Measurements from ENCODE around the gene GNG13.
"Not testable (repeated sequence)": the region's sequence is repeated elsewhere in the genome, so short reads cannot be mapped to it uniquely, and the experiment has no call there.

The GNG13 gene

DNA sequence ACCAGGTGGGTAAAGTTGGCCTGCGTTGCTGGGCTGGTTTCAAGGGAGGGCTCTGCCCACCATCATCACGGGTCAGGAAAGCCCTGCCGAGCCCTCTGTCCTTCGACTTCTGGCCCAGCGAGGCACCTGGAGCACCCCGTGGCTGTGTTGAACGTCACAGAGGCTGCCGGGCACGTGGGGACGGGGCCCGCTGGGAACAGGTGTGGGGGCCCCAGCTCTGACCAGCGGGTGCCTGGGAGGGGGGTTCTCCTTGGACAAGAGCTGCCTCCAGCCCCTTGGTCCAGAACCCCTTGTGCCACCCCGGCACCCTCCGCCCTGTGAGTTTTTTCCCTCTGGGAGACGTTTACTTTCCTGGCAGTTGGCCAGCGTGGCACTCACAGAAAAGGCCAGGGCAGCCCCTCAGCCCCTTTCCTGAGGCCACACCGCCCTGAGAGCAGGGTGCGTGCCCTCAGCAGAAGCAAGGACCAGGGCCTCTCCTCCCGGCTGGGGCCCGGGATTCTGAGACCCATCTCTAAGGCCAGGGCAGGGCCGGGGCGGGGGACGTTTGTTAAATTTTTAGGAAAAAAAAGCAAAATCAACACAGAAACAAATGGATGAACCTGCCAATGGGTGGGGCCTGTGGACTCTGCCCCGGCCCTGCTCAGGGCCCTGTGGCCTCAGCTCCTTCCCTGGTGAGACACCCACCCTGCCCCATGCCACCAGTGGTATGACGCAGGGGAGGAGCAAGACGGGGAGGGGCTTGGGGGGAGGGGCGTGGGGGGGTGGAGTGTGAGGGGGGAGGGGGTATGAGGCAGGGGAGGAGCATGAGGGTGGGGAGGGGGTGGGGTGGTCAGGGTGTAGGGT lies 31.3 kb upstream of the GNG13 start:
- no peak for DNase-seq (ENCODE audit: low spot score)

DNA sequence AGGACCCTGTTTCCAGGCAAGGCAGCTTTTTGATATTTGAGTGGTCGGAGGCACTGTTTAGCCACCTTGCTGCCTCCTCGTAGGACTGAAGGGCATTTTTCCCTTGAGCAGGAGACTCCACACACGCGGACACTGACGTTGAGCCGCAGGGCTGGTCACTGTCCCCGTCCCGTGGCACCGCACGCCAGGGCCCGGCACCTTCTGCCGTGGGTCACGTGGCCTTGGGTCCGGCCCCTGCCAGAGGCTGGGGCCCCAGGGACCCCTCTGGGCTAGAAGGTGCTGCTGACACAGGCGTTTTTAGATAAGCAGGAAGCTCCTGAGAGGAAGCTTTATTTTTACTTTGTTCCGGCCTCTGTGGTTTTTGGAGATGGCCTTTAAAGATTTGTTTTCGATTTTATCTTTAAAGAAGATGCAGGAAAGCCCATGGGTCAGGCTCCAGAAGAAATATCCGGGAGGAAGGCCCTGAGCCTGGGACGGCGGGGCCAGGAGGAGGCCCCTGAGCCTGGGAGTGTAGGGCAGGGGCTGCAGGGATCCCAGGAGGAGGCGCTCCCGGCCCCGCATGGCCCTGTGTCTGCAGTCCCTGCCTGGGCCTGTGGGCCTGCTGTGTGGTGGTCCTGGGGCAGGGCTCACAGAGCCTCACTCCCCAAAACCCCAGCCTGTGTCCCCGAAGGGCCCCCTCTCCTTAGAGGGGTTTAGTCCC lies 30.5 kb upstream of the GNG13 start:
- no peak for DNase-seq (ENCODE audit: low spot score)

DNA sequence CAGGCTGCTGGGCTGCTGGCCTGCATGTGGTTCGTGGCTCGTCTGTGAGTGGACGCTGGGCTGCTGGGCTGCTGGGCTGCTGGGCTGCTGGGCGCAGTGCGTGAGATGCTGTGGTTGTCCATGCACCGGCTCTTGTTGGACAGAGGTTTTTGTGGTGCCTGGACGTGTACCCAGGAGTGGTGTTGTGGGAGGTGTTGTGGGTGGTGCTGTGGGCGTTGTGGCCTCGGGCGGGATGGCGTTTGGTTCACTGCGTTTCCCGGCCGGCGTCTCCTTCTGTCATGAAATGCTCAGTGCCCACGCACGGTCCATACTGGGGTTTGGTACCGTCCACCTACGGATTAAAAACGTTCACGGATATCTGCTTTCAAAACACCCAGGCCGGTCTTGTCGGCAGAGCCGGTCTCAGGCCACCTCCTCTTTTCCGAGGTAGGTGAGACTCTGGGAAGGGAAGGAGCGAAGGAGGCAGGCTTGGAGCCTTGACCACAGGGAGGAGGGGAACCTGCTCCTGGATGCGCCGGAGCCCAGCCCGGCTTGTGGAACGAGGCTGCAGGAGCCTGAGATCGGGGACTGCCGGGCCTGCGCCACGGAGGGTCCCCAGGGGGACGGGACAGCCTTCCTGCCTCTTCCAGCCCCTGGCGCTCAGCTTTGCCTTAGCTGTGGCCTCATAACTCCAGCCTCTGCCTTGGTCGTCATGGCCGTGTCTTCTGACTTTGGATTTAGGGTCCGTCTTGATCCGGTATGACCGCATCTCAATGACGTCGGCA lies 29.8 kb upstream of the GNG13 start:
- DNase-seq (ENCODE audit: low spot score): no peak

DNA sequence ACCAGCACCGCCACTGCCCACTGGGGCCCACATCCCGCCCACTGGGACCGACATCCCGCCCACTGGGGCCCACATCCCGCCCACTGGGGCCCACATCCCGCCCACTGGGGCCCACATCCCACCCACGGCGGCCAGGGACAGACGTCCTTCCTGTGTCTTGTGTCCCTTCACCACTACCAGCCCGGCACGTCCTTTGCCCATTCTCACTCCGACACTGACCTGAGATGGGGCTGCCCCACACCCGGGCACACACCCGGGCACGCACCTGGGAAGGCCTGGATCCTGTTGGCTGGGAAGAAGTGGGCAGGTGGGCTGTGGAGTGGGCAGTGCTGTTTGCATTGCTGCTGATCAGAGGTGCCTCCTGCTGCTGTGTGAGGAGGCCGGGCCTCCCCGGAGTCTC lies 28.4 kb upstream of the GNG13 start:
- DNase-seq (ENCODE audit: low spot score): no peak

DNA sequence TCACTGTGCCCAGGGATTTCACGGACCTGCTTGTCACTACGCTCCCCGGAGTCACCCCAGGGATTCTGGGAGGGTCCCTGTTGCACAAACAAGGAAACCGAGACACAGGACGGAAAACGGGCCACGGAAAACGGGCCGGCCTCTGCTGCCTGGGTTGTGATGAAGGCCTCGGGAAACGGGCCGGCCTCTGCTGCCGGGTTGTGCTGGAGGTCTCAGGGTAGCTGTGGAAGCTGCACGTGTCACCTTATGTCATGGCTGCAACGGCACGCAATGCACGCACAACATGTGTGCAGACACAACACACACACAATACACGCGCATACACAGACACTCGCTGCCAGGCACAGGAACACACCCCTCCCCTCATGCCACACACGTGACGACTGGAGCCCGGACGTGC lies 27.0 kb upstream of the GNG13 start:
- DNase-seq (ENCODE audit: low spot score): no peak

DNA sequence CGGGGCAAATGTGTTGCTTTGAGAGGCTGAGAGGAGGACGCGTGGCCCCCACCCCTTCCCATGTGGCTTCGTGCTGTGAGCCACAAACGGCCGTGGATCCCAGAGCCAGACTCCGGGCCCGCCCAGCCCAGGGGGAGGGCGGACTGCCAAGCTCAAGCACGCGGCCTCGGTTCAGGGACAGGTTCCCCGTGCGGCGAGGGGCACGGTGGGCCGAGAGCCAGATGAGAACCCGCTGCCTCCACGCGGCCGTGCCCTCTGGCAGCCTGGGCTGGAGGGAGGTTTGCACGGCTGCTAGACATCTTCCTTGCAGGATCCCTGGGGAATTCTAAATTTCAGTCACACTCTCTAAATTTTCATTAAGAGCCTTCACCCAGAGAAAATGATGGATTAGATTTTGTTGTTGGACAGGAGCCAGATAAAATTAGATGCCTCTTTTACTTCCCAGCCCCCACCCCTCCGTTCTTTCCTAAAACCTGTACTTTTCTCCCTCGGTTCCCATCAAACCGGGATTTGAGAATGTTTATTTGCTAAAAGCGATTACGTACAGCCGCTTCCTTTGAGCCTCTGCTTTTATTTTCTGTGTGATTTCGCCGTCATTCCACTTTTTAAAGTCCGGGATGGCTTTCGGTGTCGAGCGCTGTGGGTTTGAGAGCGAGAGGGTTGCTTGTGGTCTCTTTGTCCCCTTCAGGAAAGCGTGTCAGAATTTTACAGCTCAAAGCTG lies 25.0 kb upstream of the GNG13 start:
- no peak for DNase-seq (ENCODE audit: low spot score)

DNA sequence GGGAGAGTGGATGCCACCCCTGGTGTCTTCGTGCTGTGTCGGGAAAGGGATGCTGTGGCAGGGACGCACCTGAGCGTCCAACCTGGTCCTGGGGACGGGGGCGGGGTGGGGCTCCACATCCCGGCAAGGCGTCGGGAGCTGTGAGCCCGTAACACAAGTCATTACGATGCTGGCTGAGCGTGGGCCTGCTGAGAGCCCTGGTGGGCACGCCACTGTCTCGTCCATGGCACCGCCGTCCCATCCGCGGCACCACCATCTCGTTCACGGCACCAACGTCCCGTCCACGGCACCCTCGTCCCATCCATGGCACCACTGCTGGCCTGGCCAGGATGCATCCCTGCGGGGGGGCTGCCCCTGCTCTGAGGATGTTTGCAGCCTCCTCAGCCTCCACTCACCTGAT lies 24.1 kb upstream of the GNG13 start:
- no peak for DNase-seq (ENCODE audit: low spot score)

DNA sequence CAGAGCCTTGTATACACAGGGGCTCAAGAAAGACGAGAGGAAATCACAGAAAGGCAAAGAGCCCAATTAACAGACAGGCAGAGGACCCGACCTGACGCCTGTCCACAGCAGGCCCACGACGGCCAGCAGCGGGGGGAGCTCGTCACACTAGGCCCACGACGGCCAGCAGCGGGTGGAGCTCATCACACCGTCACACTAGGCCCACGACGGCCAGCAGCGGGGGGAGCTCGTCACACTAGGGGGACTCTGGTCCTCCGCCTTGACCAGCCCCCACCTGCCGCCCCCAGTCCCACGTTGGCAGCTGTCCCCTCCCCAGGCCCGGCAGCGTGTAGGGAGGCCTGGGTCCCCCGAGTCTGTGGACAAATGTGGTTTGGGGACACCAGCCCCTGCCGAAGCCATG lies 23.7 kb upstream of the GNG13 start:
- DNase-seq (ENCODE audit: low spot score): no peak

DNA sequence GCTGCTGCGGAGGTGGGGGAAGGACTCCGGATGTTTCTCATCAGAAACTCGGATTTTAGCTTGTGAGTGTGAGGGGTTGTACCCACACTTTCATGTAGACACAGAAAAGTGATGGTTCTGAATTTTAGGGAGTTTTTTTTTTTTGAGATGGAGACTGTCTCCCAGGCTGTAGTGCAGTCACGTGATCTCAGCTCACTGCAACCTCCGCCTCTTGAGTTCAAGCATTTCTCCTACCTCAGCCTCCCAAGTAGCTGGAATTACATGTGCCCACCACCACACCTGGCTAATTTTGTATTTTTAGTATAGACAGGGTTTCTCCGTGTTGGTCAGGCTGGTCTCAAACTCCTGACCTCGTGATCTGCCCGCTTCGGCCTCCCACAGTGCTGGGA lies 22.4 kb upstream of the GNG13 start:
- no peak for DNase-seq (ENCODE audit: low spot score)

DNA sequence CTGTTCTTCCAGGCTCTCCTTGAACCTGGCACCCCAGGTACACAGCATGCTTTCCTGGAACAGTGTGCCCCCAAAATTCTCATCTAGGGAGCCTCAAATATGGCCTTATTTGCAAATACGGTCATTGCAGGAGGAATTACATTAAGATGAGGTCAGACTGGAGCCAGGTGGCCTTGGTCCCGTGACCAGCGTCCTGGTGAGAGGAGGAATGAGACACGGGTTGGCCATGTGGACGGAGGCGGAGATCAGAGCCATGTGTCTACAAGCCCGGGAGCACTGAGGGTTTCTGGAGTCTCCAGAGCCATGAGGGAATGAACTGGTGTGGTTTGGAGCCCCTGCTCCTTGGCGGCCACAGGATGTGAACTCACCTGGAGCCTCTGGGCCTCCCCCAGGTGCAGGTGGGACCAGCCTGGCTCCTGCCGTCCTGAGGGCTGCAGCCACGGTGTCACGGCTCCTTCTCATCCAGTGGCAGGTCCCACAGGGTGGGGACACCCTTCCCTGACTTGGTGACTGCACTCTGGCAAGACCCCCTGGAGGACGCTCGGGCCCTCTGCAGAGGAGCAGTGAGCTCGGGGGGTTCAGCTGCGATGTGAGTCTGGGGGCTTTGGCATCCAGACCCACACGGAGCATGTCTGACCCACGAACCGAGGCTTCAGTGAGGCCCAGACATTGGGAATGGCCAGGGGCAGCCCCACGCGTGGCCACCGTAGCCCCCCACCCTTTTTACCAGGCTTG lies 21.8 kb upstream of the GNG13 start:
- DNase-seq (ENCODE audit: low spot score): no peak

DNA sequence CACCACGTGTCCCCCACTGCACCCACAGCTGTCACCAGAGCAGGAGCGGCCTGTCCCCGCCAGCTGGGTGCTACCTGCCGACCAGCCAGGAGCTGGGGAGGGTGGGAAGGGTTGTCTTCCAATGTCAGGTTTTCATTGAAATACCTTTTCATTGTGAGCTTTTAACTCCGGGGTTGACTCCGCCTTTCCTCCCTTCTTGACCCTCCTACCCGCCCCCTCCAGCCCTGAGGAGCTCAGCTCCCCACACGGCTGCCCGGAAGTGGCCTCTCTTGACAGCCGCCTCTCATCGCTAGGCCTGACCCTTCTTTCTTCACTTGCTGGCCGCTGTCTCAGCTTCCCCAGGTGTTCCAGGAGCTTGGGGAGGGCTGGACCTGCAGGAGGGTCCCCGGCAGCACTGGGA lies 21.2 kb upstream of the GNG13 start:
- no peak for DNase-seq (ENCODE audit: low spot score)

DNA sequence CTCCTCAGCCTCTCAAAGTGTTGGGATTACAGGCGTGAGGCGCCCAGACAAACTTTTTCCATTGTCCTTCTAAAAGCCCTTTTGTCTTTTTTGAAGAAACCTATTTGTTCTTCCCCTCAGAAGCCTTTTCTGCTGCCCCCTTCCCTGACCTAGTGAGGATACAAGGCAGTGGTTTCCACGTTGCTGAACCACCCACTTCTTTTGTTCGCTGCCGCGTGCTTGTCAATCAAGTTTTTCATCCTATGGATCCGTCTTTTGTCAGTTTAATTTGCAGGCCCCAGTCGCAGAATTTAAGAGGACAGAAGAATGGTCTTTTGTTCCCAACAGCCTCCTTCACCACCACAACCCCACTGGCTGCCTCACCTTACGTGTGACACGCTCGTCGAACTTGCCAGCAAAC lies 20.2 kb upstream of the GNG13 start:
- no peak for DNase-seq (ENCODE audit: low spot score)

DNA sequence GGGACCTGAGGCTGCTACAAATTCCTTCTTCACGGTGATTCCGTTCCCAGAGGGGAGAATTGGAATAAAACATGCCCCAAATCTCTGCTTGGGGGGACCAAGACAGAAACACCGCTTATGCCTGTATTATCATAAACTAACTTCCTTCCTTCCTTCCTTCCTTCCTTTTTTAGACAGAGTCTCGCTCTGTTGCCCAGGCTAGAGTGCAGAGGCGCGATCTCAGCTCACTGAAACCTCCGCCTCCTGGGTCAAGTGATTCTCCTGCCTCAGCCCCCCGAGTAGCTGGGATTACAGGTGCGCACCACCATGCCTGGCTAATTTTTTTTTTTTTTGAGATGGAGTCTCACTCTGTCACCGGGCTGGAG lies 19.5 kb upstream of the GNG13 start:
- not testable (repeated sequence) for DNase-seq (ENCODE audit: low spot score)

DNA sequence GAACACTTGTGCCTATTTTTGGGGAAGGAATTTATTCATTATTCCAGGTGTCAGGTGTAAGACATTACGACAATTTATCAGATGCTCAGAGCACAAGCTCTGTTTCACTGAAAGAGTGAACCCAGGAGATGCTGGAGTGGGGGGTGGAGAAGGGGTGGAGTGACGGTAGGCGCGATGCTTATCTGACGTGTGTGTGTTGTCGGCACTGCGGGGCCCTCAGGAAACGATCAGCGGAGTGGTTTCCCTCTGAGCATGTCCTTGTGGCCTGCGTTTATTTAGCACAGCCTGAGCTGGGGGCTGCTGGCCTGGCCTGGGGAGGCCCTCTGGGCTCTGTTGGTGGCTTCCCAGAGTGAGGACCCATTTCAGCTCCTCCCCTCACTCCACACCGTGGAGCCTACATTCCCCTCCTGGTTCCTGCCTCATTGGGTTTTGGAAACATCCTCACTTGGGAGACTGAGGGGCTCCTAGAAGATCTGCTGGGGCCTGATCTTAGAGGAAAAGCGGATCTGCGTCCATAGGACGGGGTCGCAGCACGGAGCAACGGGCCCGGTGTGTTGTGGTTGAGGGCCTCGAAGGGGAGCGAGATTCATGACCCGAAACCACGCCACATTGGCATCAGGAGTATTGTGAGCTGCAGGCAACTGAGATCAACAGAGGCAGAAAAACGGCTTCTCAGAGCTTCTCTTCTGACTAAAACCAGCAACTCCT lies 19.0 kb upstream of the GNG13 start:
- DNase-seq (ENCODE audit: low spot score): no peak

DNA sequence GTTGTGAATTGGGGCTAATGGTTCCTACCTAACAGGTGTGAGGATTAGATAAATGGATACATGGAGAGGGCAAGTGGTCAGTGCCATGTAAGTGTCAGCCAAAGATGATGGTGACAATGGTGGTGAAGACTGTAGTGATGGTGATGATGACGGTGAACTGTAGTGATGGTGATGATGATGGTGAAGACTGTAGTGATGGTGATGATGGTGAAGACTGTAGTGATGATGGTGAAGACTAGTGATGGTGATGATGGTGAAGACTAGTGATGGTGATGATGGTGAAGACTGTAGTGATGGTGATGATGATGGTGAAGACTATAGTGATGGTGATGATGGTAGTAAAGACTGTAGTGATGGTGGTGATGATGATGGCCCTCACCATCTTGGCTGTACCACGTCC lies 18.1 kb upstream of the GNG13 start:
- DNase-seq (ENCODE audit: low spot score): no peak

DNA sequence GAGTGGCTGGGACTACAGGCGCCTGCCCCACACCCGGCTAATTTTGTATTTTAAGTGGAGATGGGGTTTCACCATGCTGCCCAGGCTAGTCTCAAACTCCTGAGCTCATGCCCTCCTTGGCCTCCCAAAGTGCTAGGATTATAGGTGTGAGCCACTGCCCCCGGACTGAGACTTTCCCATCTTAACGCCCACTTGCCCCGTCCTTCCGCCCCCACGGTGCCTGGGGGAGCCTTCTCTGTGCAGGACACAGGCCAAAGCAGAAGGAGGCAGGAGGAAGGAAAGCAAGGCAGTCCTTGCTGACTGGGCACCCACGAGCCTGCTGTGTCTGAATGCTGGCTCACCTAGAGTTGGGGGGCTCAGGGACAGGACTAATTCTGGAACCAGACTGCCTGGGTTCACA lies 17.6 kb upstream of the GNG13 start:
- DNase-seq (ENCODE audit: low spot score): no peak

DNA sequence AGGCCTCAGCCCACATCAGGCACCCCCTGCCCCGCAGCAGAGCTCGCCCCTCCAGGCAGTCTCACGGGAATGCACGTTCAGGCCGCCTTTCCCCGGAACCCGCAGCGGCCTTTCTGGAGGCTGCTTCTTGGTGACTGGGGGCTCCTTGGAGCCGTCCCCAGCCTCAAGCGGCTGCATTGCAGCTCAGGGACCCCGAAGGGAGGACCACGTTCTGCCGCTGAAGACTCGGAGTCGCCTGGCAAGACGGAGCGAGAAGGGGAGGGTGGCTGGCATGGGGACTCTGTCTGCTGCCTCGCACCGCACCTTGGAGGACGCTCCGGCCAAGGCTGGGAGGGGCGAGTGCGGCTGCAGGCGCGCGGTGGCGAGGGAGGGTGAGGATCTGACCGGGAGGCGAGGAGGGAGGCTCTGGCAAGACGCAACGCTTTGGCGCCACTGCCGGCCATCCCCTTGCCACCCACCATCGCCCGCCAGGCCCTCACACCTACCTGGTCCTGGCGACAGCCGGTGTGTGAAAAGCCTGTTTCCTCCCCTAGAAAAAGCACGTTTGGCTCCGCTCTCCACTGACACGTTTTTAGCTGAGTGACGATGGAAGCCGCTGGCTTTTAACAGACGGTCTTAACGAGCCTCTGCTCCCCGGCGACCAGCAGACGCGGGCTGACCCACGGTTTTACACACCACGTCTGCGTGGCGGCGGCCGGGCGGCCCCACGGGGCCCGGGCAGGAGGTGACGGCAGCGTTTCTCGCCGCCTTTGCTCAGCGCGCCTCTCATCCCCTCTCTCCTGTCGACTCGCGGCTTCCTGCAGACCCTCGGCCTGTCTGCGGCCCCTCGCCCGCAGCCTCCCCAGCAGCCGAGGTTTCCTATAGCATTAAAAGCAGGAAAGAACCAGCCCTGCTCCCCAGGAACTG lies 16.7 kb upstream of the GNG13 start:
- no peak for DNase-seq (ENCODE audit: low spot score)

DNA sequence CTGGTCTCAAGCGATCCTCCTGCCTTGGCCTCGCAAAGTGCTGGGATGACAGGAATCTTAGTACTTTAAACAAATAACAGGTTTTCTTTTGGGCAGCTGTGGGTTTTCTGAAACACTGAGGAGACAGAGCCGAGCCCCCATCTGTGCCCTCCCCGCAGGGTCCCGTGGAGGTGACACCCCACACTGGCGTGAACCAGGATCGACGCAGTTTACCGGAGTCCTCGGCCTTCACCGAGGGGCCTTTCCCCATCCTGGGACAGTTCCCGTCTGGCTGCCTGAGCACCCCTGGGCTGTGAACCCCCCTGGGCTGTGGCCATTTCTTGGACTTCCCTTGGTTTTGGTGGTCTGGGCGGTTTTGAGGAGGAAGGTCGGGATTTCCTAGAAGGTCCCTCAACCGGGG lies 15.3 kb upstream of the GNG13 start:
- no peak for DNase-seq (ENCODE audit: low spot score)

DNA sequence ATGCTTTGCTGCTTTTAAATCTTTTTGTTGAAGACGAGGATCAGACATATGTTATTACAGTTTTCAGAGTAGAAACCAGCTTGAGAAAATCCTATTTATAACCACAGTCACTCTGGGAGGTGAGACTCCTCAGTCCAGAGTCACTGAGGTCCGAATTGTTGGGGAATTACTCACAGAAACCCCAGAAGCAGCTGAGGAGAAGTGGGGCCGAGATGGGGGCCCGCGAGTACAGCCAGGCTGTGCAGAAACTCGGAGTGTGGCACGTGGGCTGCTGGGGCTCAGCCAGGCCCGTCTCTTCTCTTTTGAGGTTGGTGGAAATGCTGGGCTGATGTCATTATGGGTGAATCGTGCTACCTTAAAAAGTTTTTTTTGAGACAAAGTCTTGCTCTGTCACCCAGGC lies 14.4 kb upstream of the GNG13 start:
- DNase-seq (ENCODE audit: low spot score): no peak

DNA sequence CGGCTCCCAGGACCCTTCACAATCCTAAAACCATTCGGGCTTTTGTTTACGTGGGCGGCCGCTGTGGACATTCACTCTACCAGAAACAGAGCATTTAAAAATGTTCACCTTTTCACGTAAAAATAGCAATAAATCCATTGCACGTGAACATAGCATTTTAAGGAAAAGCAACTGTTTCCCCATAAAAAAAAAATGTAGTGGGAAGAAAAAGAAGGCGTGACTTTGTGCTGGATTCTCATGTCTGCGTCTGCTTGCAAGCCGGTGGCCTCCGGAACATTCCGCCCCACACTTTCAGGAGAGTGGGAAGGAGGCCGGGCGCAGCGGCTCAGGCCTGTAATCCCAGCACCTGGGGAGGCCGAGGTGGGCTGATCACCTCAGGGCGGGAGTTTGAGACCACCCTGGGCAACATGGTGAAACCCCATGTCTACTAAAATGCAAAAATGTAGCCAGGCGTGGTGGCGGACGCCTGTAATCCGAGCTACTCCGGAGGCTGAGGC lies 13.4 kb upstream of the GNG13 start:
- DNase-seq (ENCODE audit: low spot score): no peak
